HepG2 (cell line): ENCODE results near the gene TLCD1. TPM values are rescaled to one million over a fixed set of nuclear protein-coding genes. Genes with fewer than 3 reads are reported as not detected.
A peak's percentile ranks its signal among the peaks of the same experiment; 100 is the strongest.

Source experiments
- GATAD1 ChIP-seq: IDR thresholded peaks from 2 replicates; pipeline ENCODE4 v1.6.1; 2016; ENCODE audit warnings: missing genetic modification reagents, missing compliant biosample characterization
- HBP1 ChIP-seq: IDR thresholded peaks from 2 replicates; pipeline ENCODE4 v1.6.1; 2016; ENCODE audit warnings: low read depth, control low read depth
- HNRNPK ChIP-seq: fragments of 200-400 bp; formaldehyde crosslinking; IDR thresholded peaks from 2 replicates; pipeline ENCODE4 v1.6.1; 2018; ENCODE audit warnings: low read length, low read depth, moderate library complexity, mild to moderate bottlenecking; ENCODE audit not compliant: poor library complexity, severe bottlenecking
- JUN ChIP-seq: sonication (generic); formaldehyde crosslinking; IDR thresholded peaks from 2 replicates; pipeline ENCODE4 v1.4.0; 2020; ENCODE audit warnings: mild to moderate bottlenecking, missing genetic modification reagents
- KLF12 ChIP-seq: sonication (generic); formaldehyde crosslinking; IDR thresholded peaks from 2 replicates; pipeline ENCODE4 v1.4.0; 2020; ENCODE audit warnings: missing genetic modification reagents, borderline replicate concordance
- MXI1 ChIP-seq: IDR thresholded peaks from 3 replicates; pipeline ENCODE4 v1.6.1; 2012; ENCODE audit warnings: low read depth, low read length, inconsistent platforms, borderline replicate concordance
- NFE2 ChIP-seq: sonication (generic); formaldehyde crosslinking; IDR thresholded peaks from 2 replicates; pipeline ENCODE4 v1.4.0; 2020; ENCODE audit warnings: missing genetic modification reagents
- PPARG ChIP-seq: conservative IDR thresholded peaks from 2 replicates; pipeline ENCODE4 v1.6.1; 2016; ENCODE audit warnings: missing biosample characterization, missing genetic modification reagents
- SNAI1 ChIP-seq: sonication (generic); formaldehyde crosslinking; IDR thresholded peaks from 2 replicates; pipeline ENCODE4 v1.5.0; 2020; ENCODE audit warnings: mild to moderate bottlenecking, missing genetic modification reagents, borderline replicate concordance
- STAG1 ChIP-seq: sonication (generic); formaldehyde crosslinking; IDR thresholded peaks from 2 replicates; pipeline ENCODE4 v1.4.0; 2020; ENCODE audit warnings: missing genetic modification reagents
- ZFP37 ChIP-seq: sonication (generic); formaldehyde crosslinking; IDR thresholded peaks from 2 replicates; pipeline ENCODE4 v1.4.0; 2020; ENCODE audit warnings: missing genetic modification reagents, borderline replicate concordance
- ZNF251 ChIP-seq: sonication (generic); formaldehyde crosslinking; IDR thresholded peaks from 2 replicates; pipeline ENCODE4 v1.9.0; 2021; ENCODE audit warnings: mild to moderate bottlenecking, missing genetic modification reagents
- ZNF264 ChIP-seq: sonication (generic); formaldehyde crosslinking; IDR thresholded peaks from 2 replicates; pipeline ENCODE4 v1.4.0; 2020; ENCODE audit warnings: missing genetic modification reagents
- ZSCAN12 ChIP-seq: sonication (generic); formaldehyde crosslinking; IDR thresholded peaks from 2 replicates; pipeline ENCODE4 v1.9.0; 2021; ENCODE audit warnings: mild to moderate bottlenecking, missing genetic modification reagents
- ZSCAN31 ChIP-seq: sonication (generic); formaldehyde crosslinking; IDR thresholded peaks from 2 replicates; pipeline ENCODE4 v1.5.0; 2020; ENCODE audit warnings: low read depth, mild to moderate bottlenecking, missing genetic modification reagents
- ZSCAN9 ChIP-seq: IDR thresholded peaks from 2 replicates; pipeline ENCODE4 v1.6.1; 2016; ENCODE audit warnings: borderline replicate concordance
- polyA plus RNA-seq, 8 experiments: library from polyadenylated mRNA; depleted of rRNA in 3 of 8; stranded (reverse) in 7 of 8; unstranded in 1 of 8; fragments of >200 nt; fragmentation: Illumina TruSeq in 4 of 8; extraction: Trizol in 4 of 8; gene quantifications; 2 replicates each; pipeline versions ENCODE4 v1.2.1 to v1.2.3, GENCODE V29; 2011 to 2016; ENCODE audit warnings: low read depth in 4 of 8, missing spikeins in 1 of 8, mixed read lengths in 1 of 8; ENCODE audit not compliant: insufficient read depth in 1 of 8
- total RNA-seq, 5 experiments: library from RNA; depleted of rRNA; stranded (reverse); fragments of >200 nt; fragmentation: Illumina TruSeq; extraction: Trizol; gene quantifications; 2 replicates each; pipeline ENCODE4 v1.2.3, GENCODE V29; 2016; ENCODE audit warnings: low read depth in 1 of 5
- TF ChIP-seq, protein P1 (sequence below): sonication (generic); formaldehyde crosslinking; IDR thresholded peaks from 2 replicates; pipeline ENCODE4 v1.8.0; 2022; ENCODE audit warnings: low read depth, missing genetic modification reagents
- TF ChIP-seq, protein P2 (sequence below): sonication (generic); formaldehyde crosslinking; IDR thresholded peaks from 2 replicates; pipeline ENCODE4 v1.4.0; 2020; ENCODE audit warnings: missing genetic modification reagents, borderline replicate concordance
- TF ChIP-seq, protein P3 (sequence below): sonication (generic); formaldehyde crosslinking; IDR thresholded peaks from 2 replicates; pipeline ENCODE4 v1.5.1; 2020; ENCODE audit warnings: mild to moderate bottlenecking, moderate library complexity, missing genetic modification reagents
- TF ChIP-seq, protein P4 (sequence below): sonication (generic); formaldehyde crosslinking; IDR thresholded peaks from 2 replicates; pipeline ENCODE4 v1.9.0; 2021; ENCODE audit warnings: missing genetic modification reagents, borderline replicate concordance

Gene TLCD1
- total and polyA plus RNA-seq, 2 of the 13 experiments (the other 11 are each of a cell fraction or from before 2014, with no cell fraction given): 14.9 to 19.6 TPM

DNA sequence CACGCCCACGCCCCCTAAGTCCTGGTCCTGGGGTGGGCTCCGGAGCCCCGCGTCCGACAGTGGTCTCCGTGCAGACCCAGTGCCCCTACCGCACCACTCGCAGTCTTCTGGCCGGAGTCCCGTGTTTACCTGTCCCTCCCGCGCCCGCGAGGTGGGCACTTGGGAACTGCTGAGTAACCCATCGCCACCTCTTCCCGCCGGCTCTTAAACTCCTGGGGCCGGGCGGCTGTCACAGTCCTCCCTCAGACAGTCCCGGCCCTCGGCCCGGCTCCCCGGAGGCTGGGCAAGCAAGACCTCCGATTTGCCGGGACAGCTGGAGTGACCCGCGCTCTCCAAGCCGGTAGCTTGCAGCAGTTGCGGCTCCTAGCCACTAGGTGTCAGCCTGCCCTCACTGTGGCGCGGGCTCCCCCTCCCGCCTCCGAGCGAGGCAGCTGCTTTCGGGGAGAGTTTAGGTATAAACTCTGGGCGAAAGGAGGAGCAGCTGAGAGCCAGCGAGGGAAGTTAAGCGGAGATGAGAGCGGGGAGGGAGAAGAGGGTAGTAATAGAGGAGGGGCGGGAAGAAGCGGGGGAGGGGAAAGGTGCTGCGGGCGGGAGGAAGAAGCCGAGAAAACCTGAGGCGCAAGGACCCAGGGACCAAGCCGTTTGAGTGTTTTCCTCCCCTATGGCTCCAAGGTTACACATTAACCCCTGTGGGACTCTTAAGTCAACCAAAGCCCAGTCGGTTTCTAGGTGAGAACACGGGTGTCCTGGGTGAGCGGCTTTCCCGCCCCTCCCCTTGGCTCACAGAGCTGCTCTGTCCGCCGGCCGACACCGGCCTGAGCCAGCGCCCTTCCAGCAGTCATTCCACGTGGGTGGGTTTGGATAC is 826 bp upstream of the TLCD1 start (continued):
- no peak for TF ChIP-seq ZNF264 (CRISPR knock-in tag)
- 0 out of 2 replicates have a peak, but pooled peaks have one; percentile 12 for TF ChIP-seq ZSCAN12 (CRISPR knock-in tag)
- TF ChIP-seq, protein P1, sequence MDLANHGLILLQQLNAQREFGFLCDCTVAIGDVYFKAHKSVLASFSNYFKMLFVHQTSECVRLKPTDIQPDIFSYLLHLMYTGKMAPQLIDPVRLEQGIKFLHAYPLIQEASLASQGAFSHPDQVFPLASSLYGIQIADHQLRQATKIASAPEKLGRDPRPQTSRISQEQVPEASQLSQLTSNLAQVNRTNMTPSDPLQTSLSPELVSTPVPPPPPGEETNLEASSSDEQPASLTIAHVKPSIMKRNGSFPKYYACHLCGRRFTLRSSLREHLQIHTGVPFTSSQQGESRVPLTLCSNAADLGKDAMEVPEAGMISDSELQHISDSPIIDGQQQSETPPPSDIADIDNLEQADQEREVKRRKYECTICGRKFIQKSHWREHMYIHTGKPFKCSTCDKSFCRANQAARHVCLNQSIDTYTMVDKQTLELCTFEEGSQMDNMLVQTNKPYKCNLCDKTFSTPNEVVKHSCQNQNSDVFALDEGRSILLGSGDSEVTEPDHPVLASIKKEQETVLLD (CRISPR knock-in tag): peak; percentile 28; the same call in 1 of the 2 replicates
- no peak for TF ChIP-seq JUN (CRISPR knock-in tag)
- TF ChIP-seq HNRNPK: peak; percentile 33
- peak; percentile 77; the same call in 1 of the 2 replicates for TF ChIP-seq GATAD1 (CRISPR knock-in tag)
- TF ChIP-seq, protein P2, sequence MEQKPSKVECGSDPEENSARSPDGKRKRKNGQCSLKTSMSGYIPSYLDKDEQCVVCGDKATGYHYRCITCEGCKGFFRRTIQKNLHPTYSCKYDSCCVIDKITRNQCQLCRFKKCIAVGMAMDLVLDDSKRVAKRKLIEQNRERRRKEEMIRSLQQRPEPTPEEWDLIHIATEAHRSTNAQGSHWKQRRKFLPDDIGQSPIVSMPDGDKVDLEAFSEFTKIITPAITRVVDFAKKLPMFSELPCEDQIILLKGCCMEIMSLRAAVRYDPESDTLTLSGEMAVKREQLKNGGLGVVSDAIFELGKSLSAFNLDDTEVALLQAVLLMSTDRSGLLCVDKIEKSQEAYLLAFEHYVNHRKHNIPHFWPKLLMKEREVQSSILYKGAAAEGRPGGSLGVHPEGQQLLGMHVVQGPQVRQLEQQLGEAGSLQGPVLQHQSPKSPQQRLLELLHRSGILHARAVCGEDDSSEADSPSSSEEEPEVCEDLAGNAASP (CRISPR knock-in tag): peak; percentile 53
- TF ChIP-seq, protein P3, sequence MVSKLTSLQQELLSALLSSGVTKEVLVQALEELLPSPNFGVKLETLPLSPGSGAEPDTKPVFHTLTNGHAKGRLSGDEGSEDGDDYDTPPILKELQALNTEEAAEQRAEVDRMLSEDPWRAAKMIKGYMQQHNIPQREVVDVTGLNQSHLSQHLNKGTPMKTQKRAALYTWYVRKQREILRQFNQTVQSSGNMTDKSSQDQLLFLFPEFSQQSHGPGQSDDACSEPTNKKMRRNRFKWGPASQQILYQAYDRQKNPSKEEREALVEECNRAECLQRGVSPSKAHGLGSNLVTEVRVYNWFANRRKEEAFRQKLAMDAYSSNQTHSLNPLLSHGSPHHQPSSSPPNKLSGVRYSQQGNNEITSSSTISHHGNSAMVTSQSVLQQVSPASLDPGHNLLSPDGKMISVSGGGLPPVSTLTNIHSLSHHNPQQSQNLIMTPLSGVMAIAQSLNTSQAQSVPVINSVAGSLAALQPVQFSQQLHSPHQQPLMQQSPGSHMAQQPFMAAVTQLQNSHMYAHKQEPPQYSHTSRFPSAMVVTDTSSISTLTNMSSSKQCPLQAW (CRISPR knock-in tag): peak; percentile 63
- no peak; the same call in 1 of the 2 replicates for TF ChIP-seq ZSCAN31
- peak; percentile 58; the same call in 1 of the 2 replicates for TF ChIP-seq PPARG (CRISPR knock-in tag)
- peak; percentile 48; the same call in 1 of the 2 replicates for TF ChIP-seq HBP1
- TF ChIP-seq ZNF251 (CRISPR knock-in tag): peak; percentile 71; the same call in 1 of the 2 replicates
- TF ChIP-seq KLF12 (CRISPR knock-in tag): no peak
- no peak for TF ChIP-seq NFE2
- peak; percentile 63; the same call in 1 of the 2 replicates for TF ChIP-seq ZFP37 (CRISPR knock-in tag)
- peak; percentile 95 for TF ChIP-seq STAG1
- TF ChIP-seq, protein P4, sequence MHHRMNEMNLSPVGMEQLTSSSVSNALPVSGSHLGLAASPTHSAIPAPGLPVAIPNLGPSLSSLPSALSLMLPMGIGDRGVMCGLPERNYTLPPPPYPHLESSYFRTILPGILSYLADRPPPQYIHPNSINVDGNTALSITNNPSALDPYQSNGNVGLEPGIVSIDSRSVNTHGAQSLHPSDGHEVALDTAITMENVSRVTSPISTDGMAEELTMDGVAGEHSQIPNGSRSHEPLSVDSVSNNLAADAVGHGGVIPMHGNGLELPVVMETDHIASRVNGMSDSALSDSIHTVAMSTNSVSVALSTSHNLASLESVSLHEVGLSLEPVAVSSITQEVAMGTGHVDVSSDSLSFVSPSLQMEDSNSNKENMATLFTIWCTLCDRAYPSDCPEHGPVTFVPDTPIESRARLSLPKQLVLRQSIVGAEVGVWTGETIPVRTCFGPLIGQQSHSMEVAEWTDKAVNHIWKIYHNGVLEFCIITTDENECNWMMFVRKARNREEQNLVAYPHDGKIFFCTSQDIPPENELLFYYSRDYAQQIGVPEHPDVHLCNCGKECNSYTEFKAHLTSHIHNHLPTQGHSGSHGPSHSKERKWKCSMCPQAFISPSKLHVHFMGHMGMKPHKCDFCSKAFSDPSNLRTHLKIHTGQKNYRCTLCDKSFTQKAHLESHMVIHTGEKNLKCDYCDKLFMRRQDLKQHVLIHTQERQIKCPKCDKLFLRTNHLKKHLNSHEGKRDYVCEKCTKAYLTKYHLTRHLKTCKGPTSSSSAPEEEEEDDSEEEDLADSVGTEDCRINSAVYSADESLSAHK: 0 out of 2 replicates have a peak, but pooled peaks have one; percentile 65
- peak; percentile 29; the same call in 1 of the 2 replicates for TF ChIP-seq SNAI1 (CRISPR knock-in tag)
- peak; percentile 64; the same call in 1 of the 3 replicates for TF ChIP-seq MXI1
- TF ChIP-seq ZSCAN9 (CRISPR knock-in tag): peak; percentile 49; the same call in 1 of the 2 replicates
